ENCODE measurements around the gene CACNG5.

DNA sequence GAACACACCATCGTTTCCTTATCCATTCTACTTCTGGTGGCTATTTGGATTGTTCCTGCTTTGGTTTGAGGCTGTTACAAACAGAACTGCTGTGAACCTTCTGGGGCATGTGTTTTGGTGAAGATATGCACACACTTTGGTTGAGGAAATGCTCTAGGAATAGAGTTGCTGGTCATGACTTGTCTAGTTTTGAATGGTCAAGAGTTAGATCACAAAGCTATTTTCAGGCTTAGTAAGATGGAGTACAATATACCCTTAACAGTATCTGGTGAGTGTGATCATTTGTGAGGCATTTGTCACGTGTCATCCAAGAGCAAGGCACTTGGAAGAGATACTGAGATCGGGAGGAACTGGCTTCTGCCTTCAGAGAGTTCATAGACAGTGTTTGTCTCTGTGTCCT lies 47.0 kb upstream of the CACNG5 start:
- TF ChIP-seq, protein P1, sequence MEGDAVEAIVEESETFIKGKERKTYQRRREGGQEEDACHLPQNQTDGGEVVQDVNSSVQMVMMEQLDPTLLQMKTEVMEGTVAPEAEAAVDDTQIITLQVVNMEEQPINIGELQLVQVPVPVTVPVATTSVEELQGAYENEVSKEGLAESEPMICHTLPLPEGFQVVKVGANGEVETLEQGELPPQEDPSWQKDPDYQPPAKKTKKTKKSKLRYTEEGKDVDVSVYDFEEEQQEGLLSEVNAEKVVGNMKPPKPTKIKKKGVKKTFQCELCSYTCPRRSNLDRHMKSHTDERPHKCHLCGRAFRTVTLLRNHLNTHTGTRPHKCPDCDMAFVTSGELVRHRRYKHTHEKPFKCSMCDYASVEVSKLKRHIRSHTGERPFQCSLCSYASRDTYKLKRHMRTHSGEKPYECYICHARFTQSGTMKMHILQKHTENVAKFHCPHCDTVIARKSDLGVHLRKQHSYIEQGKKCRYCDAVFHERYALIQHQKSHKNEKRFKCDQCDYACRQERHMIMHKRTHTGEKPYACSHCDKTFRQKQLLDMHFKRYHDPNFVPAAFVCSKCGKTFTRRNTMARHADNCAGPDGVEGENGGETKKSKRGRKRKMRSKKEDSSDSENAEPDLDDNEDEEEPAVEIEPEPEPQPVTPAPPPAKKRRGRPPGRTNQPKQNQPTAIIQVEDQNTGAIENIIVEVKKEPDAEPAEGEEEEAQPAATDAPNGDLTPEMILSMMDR (IDR thresholded peaks at IDR 0.05; ENCODE audit: insufficient read depth, low read depth, low read length): no peak
- no peak for TF ChIP-seq EZH2 (IDR thresholded peaks at IDR 0.05; ENCODE audit: insufficient read depth, low read length)

Data from astrocyte (in vitro differentiated cells and primary cell).